ENCODE data around the gene NAPSA.

NAPSA gene

GRCh38 chr19:50378169-50378862, 12.9 kb upstream of the NAPSA start:
- TF ChIP-seq, protein P1, sequence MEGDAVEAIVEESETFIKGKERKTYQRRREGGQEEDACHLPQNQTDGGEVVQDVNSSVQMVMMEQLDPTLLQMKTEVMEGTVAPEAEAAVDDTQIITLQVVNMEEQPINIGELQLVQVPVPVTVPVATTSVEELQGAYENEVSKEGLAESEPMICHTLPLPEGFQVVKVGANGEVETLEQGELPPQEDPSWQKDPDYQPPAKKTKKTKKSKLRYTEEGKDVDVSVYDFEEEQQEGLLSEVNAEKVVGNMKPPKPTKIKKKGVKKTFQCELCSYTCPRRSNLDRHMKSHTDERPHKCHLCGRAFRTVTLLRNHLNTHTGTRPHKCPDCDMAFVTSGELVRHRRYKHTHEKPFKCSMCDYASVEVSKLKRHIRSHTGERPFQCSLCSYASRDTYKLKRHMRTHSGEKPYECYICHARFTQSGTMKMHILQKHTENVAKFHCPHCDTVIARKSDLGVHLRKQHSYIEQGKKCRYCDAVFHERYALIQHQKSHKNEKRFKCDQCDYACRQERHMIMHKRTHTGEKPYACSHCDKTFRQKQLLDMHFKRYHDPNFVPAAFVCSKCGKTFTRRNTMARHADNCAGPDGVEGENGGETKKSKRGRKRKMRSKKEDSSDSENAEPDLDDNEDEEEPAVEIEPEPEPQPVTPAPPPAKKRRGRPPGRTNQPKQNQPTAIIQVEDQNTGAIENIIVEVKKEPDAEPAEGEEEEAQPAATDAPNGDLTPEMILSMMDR (IDR thresholded peaks at IDR 0.05) = no peak
- no peaks in the 10 kb centered on the region for H3K9me3 Mint-ChIP-seq
- H3K36me3 Mint-ChIP-seq (ENCODE audit: low read depth) = peaks cover 30% of the 10 kb centered on the region
- peaks cover 3% of the 10 kb centered on the region for H3K4me1 Mint-ChIP-seq
- no peak for DNase-seq
- no peaks in the 10 kb centered on the region for H3K27me3 Mint-ChIP-seq (ENCODE audit: low read depth, poor library complexity)
- H3K4me3 Mint-ChIP-seq = no peak overlapping the region
- no peak overlapping the region for H3K27ac Mint-ChIP-seq

DNA sequence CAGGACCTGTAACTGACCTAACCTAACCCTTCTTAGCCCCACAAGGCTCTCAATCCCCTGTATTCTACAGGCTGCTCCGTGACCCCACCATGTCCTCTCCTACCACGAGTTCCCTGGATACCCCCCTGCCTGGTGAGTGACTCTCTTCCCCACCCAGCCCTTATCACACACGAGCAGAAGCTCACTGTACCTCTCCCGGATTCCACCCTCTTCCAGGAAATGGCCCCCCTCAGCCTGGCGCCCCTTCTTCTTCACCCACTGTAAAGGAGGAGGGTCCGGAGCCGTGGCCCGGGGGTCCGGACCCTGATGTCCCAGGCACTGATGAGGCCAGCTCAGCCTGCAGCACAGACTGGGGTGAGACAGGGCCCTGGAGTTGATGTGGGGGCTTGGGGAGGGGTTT, 12.1 kb upstream of the NAPSA start:
- Mint-ChIP-seq H3K27ac (no peak overlapping the region), H3K9me3 (no peaks in the 10 kb centered on the region), H3K4me1 (no peaks in the 10 kb centered on the region), H3K27me3 (ENCODE audit: low read depth, poor library complexity) (peaks cover 5% of the 10 kb centered on the region), H3K4me3 (peak overlapping the region; percentile 96), H3K36me3 (ENCODE audit: low read depth) (peaks cover 30% of the 10 kb centered on the region)
- TF ChIP-seq, protein P1 (IDR thresholded peaks at IDR 0.05) = no peak
- no peak for DNase-seq

DNA sequence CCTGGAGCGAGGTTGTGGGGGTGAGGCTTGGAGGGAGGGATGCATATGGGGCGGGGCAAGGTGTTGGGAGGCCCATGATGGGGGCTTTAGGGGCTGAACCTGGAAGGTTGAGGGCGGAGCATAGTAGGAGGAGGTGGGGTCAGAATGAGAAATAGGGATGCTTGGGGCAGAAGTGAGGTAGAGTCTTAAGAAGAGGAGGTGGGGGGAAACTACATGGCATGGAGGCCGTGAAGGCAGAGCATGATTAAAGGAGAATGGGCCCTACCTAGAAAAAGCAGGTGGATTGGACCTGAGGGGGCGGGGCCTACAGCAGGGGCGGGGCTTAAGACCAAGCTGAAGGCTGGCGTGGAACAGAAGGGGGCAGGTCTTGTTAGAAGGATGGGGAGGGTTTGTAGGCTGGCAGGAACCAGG, 11.6 kb upstream of the NAPSA start:
- H3K4me3 Mint-ChIP-seq = peak overlapping the region; percentile 96
- DNase-seq = peak; percentile 66
- H3K36me3 Mint-ChIP-seq (ENCODE audit: low read depth) = peaks cover 30% of the 10 kb centered on the region
- H3K9me3 Mint-ChIP-seq = no peaks in the 10 kb centered on the region
- no peak overlapping the region for H3K27ac Mint-ChIP-seq
- no peaks in the 10 kb centered on the region for H3K4me1 Mint-ChIP-seq
- peaks cover 7% of the 10 kb centered on the region for H3K27me3 Mint-ChIP-seq (ENCODE audit: low read depth, poor library complexity)
- TF ChIP-seq, protein P1 (IDR thresholded peaks at IDR 0.05) = no peak

- peak; percentile 93 for DNase-seq
- Mint-ChIP-seq H3K4me3 (peak within 1 kb of the TSS; percentile 96), H3K36me3 (ENCODE audit: low read depth) (peaks cover 28% of the 10 kb centered on the region), H3K27me3 (ENCODE audit: low read depth, poor library complexity) (peaks cover 7% of the 10 kb centered on the region), H3K9me3 (no peaks in the 10 kb centered on the region), H3K4me1 (no peaks in the 10 kb centered on the region), H3K27ac (peak within 1 kb of the TSS; percentile 99)
- TF ChIP-seq, protein P1 (IDR thresholded peaks at IDR 0.05) = no peak
Measured at GRCh38 chr19:50376166-50377050, 11.0 kb upstream of the NAPSA start, which contains the start of gene NR1H2. NR1H2 (plus strand) TSS chr19:50376457; CDS start chr19:50377606, 1,149 bp downstream.

GRCh38 chr19:50371914-50372475, 6.6 kb upstream of the NAPSA start:
- Mint-ChIP-seq H3K27me3 (ENCODE audit: low read depth, poor library complexity) (peaks cover 14% of the 10 kb centered on the region), H3K9me3 (no peaks in the 10 kb centered on the region), H3K27ac (no peak overlapping the region), H3K4me1 (peaks cover 20% of the 10 kb centered on the region), H3K36me3 (ENCODE audit: low read depth) (peaks cover under 1% of the 10 kb centered on the region), H3K4me3 (no peak overlapping the region)
- DNase-seq = no peak
- TF ChIP-seq, protein P1 (IDR thresholded peaks at IDR 0.05) = no peak
